Measurements from ENCODE around the gene FAU. TPM values are rescaled to one million over a fixed set of nuclear protein-coding genes. Genes with fewer than 3 reads are reported as not detected.

The FAU gene
- total RNA-seq, 2 donors from 2014 or later, result 365 to 553 TPM

DNA sequence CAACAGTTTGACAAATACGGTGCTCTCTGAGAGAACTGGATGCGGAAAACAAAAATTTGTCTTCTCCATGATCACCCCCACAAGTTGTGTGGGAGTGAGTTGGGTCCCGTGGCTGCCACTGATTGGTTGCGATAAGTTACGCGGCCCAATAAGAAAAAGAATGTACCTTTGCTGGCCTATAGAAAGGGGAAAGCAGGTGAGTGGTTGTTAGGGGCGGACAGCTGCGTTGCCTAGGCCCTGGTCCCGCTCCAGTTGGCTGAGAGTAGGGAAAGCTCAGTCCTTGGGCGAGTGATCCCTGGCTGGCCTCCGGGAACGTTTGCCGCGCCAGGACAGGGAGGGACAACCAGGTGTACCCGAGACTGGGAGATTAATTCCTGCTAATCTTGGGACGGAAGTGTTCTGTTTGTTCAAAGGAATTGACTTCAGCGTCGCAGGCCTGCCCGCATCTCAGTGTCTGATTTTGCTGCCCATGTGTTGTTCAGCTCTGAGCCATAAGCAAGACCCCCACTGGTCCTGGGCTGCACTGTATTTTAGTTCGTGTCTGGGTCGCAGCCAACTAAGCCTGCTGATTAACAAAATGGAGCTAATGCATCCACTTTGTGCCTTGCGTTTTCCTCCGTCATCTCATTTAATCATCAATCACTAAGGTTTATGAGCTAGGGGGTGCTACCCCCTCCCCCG, 13.2 kb upstream of the FAU start:
- DNase-seq (ENCODE audit: low spot score) (peak; percentile 73), ATAC-seq (ENCODE audit: insufficient number of reproducible peaks, low FRiP score, low read depth) (peak; percentile 98)

DNA sequence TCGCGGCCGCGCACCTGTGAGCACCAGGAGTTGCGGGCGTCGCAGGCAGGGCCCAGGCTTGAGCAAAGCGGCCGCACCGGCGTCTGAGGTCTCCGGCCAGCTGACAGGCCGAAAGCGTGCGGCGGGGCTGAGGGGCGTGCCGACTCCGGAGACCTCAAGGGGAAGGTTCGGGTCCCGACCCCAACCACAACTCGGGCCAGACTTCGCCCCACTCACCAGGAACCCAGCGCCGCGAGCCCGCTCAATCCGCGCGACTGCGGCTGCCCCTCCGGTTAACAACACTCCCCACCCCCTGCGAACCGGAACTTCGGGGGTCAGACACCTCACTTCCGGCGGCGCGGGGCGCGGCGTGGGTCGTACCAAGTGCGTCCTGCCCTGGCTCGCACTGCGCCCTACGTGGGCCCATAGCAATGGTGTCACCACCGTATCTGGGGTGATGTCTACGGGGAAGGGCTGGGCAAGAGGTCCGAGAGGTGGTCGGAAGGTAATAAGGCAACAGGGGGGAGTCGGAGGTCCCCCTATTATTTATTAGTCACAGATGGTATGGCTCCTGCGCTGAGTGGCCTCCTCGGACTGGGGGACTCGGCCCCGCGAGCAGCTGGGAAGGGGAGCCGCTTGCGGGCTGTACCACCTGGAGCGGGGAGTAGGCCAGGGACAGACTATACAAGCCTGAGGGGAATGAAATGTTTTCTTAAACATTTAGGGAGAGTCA, 12.5 kb upstream of the FAU start, which contains the start of gene SYVN1:
Gene SYVN1, minus strand, starts transcription at position 280 of the 712 bp plus-strand sequence. CDS start 918 bp downstream, outside the sequence.
- peak within 1 kb of the TSS; percentile 94 to 100 for H3K27ac ChIP-seq
- H3K27me3 ChIP-seq (replicated peaks; ENCODE audit: insufficient read depth), result no peaks in the 10 kb centered on the region
- H3K9me3 ChIP-seq, result no peaks in the 10 kb centered on the region
- H3K4me1 ChIP-seq (ENCODE audit: control insufficient read depth in 1 of 2, low read depth in 2 of 2), result peaks cover 15 to 31% of the 10 kb centered on the region in 2 donors
- peak; percentile 65 for DNase-seq (ENCODE audit: low spot score)
- ATAC-seq (ENCODE audit: insufficient number of reproducible peaks, low FRiP score, low read depth), result peak; percentile 91
- H3K4me3 ChIP-seq, result peak within 1 kb of the TSS; percentile 81
- no peak for TF ChIP-seq CTCF (IDR thresholded peaks at IDR 0.05)
- peaks cover 29% of the 10 kb centered on the region for H3K36me3 ChIP-seq

More for the DNA sequence above, 13.2 kb upstream of the FAU start:
- Histone ChIP-seq H3K4me1 (ENCODE audit: control insufficient read depth in 1 of 2, low read depth in 2 of 2) (peaks cover 15 to 31% of the 10 kb centered on the region in 2 donors), H3K27me3 (replicated peaks; ENCODE audit: insufficient read depth) (no peaks in the 10 kb centered on the region), H3K9me3 (no peaks in the 10 kb centered on the region), H3K27ac (peak overlapping the region; percentile 94 to 100), H3K4me3 (peak overlapping the region; percentile 81), H3K36me3 (peaks cover 22% of the 10 kb centered on the region)
- no peak for TF ChIP-seq CTCF (IDR thresholded peaks at IDR 0.05)

- ATAC-seq (ENCODE audit: insufficient number of reproducible peaks, low FRiP score, low read depth), result no peak
- H3K4me3 ChIP-seq, result peak overlapping the region; percentile 81
- no peaks in the 10 kb centered on the region for H3K27me3 ChIP-seq (replicated peaks; ENCODE audit: insufficient read depth)
- DNase-seq (ENCODE audit: low spot score), result no peak
- peaks cover 15 to 31% of the 10 kb centered on the region in 2 donors for H3K4me1 ChIP-seq (ENCODE audit: control insufficient read depth in 1 of 2, low read depth in 2 of 2)
- peak overlapping the region; percentile 94 to 100 for H3K27ac ChIP-seq
- no peak for TF ChIP-seq CTCF (IDR thresholded peaks at IDR 0.05)
- no peaks in the 10 kb centered on the region for H3K9me3 ChIP-seq
- peaks cover 36% of the 10 kb centered on the region for H3K36me3 ChIP-seq
These were observed 11.8 kb upstream of the FAU start for GRCh38 chr11:65133724-65134123.

- Histone ChIP-seq H3K27ac (peak overlapping the region; percentile 94 to 100), H3K27me3 (replicated peaks; ENCODE audit: insufficient read depth) (no peaks in the 10 kb centered on the region), H3K4me1 (ENCODE audit: control insufficient read depth in 1 of 2, low read depth in 2 of 2) (peaks cover 15 to 31% of the 10 kb centered on the region in 2 donors), H3K4me3 (peak overlapping the region; percentile 81), H3K36me3 (peaks cover 41% of the 10 kb centered on the region), H3K9me3 (no peaks in the 10 kb centered on the region)
- DNase-seq (ENCODE audit: low spot score), result no peak
- TF ChIP-seq CTCF (IDR thresholded peaks at IDR 0.05), result no peak
- ATAC-seq (ENCODE audit: insufficient number of reproducible peaks, low FRiP score, low read depth), result no peak
These were observed 11.2 kb upstream of the FAU start for GRCh38 chr11:65132988-65133700.
